ENCODE results near the gene ZG16B. TPM values are rescaled to one million over a fixed set of nuclear protein-coding genes. Genes with fewer than 3 reads are reported as not detected.

The ZG16B gene
- total RNA-seq, 1 experiment from 2014 or later: 6.9 TPM

DNA sequence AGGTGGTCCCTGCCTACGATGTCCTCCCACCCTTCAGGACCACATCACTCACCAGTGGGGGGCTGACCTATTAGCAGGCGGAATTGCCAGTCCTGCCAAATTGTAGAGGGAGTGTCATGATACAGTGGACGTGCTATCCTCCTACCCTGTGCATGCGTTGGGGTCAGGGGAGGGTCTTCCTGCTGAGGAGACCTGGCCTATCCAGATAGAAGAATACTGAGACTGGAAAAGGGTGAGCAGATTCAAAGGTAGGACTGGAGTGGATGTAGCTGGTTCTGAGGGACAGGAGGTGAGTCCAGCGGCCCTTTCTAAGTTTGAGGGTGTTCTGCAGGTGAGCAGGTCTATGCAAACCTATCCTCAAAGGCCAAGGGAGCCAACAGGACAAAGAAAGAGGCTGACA, 23.8 kb upstream of the ZG16B start:
- BruUV-seq (replicated peaks): no TSS peak
- H3K27me3 Mint-ChIP-seq (ENCODE audit: insufficient read depth, unreplicated experiment): peaks cover 41% of the 10 kb centered on the region
- no peak overlapping the region for H3K27ac Mint-ChIP-seq (ENCODE audit: low read depth, unreplicated experiment)
- TF ChIP-seq, protein P1, sequence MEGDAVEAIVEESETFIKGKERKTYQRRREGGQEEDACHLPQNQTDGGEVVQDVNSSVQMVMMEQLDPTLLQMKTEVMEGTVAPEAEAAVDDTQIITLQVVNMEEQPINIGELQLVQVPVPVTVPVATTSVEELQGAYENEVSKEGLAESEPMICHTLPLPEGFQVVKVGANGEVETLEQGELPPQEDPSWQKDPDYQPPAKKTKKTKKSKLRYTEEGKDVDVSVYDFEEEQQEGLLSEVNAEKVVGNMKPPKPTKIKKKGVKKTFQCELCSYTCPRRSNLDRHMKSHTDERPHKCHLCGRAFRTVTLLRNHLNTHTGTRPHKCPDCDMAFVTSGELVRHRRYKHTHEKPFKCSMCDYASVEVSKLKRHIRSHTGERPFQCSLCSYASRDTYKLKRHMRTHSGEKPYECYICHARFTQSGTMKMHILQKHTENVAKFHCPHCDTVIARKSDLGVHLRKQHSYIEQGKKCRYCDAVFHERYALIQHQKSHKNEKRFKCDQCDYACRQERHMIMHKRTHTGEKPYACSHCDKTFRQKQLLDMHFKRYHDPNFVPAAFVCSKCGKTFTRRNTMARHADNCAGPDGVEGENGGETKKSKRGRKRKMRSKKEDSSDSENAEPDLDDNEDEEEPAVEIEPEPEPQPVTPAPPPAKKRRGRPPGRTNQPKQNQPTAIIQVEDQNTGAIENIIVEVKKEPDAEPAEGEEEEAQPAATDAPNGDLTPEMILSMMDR (IDR thresholded peaks at IDR 0.05; ENCODE audit: unreplicated experiment): no peak
- H3K36me3 Mint-ChIP-seq (ENCODE audit: insufficient read depth, unreplicated experiment): peaks cover 6% of the 10 kb centered on the region
- no peak overlapping the region for H3K4me3 Mint-ChIP-seq (ENCODE audit: unreplicated experiment)
- POLR2A ChIA-PET: no interaction called here
- intact Hi-C loops (cut with micrococcal nuclease): no loop called here
- peaks cover 8% of the 10 kb centered on the region for H3K9me3 Mint-ChIP-seq (ENCODE audit: unreplicated experiment)
- no peaks in the 10 kb centered on the region for H3K4me1 Mint-ChIP-seq (ENCODE audit: insufficient read depth, unreplicated experiment)
- DNase-seq (ENCODE audit: unreplicated experiment): no peak
- CTCF ChIA-PET: no interaction called here

DNA sequence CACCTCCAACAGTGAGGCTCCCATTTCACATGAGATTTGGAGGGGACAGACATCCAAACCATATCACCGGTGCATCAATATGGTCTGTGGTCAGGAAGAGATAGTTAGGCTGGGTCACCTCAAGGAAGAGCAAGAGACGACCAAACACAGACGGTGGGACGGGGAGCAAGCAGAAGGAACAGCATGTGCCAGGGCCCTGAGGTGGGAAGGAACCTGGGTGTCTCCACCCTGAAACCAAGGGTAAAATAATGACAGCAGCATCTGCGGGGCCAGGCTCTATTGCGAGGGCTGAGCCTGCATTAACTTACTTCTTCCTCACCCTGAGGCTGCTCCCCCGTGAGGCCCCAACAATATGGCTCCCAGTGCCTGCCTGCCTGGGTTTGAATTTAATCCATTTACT, 21.9 kb upstream of the ZG16B start:
- Mint-ChIP-seq H3K4me3 (ENCODE audit: unreplicated experiment) (no peak overlapping the region), H3K4me1 (ENCODE audit: insufficient read depth, unreplicated experiment) (no peaks in the 10 kb centered on the region), H3K9me3 (ENCODE audit: unreplicated experiment) (peaks cover 8% of the 10 kb centered on the region), H3K36me3 (ENCODE audit: insufficient read depth, unreplicated experiment) (peaks cover 3% of the 10 kb centered on the region), H3K27ac (ENCODE audit: low read depth, unreplicated experiment) (no peak overlapping the region), H3K27me3 (ENCODE audit: insufficient read depth, unreplicated experiment) (peaks cover 41% of the 10 kb centered on the region)
- ChIA-PET CTCF (no interaction called here), POLR2A (no interaction called here)
- BruUV-seq (replicated peaks): no TSS peak
- DNase-seq (ENCODE audit: unreplicated experiment): no peak
- TF ChIP-seq, protein P1 (IDR thresholded peaks at IDR 0.05; ENCODE audit: unreplicated experiment): no peak
- intact Hi-C loops (cut with micrococcal nuclease): no loop called here

DNA sequence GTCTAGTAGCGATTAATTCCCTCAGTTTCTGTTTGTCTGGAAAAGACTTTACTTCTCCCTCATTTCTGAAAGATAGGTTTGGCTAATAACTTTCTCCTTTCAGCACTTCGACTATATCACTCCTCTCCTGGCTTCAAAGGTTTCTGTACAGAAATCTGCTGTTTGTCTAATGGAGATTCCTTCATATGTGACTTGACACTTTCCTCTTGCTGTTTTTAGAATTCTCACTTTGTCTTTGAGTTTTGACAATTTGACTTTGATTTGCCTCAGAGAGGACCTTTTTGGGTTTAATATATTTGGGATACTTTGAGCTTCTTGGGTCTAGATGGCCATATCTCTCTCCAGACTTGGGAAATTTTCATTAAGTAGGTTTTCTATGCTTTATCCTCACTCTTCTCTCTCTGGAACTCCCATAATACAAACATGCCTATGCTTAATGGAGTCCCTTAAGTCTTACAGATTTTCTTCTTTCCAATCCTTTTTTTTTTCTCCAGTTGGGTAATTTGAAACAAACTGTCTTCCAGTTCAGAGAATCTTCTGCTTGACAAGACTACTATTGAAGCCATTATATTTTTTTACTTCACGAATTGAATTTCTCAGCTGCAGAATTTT, 20.8 kb upstream of the ZG16B start:
- TF ChIP-seq, protein P1 (IDR thresholded peaks at IDR 0.05; ENCODE audit: unreplicated experiment): no peak
- Mint-ChIP-seq H3K4me1 (ENCODE audit: insufficient read depth, unreplicated experiment) (no peaks in the 10 kb centered on the region), H3K36me3 (ENCODE audit: insufficient read depth, unreplicated experiment) (no peaks in the 10 kb centered on the region), H3K27ac (ENCODE audit: low read depth, unreplicated experiment) (no peak overlapping the region), H3K9me3 (ENCODE audit: unreplicated experiment) (no peaks in the 10 kb centered on the region), H3K4me3 (ENCODE audit: unreplicated experiment) (no peak overlapping the region), H3K27me3 (ENCODE audit: insufficient read depth, unreplicated experiment) (peaks cover 41% of the 10 kb centered on the region)
- no TSS peak for BruUV-seq (replicated peaks)
- ChIA-PET CTCF (no interaction called here), POLR2A (no interaction called here)
- no peak for DNase-seq (ENCODE audit: unreplicated experiment)
- intact Hi-C loops (cut with micrococcal nuclease): no loop called here

DNA sequence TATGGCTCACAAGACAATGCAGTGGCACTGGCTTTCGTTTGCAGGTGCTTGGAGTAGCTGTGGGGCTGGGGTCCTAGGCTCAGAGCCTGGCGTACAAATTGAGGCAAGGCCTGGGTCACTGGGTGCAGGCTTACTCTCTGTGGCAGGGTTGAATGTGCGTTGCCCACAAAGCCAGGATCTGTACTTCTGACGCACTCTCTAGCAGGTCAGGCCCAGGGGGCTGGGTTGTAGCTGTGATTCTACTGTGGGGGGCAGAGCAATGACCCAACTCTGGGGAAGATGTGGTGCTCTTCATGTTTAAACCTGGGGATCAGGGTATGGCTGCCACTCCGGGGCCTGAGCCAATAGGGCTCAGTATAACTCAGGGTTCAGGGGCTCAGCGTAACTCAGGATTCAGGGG, 19.5 kb upstream of the ZG16B start:
- Mint-ChIP-seq H3K4me3 (ENCODE audit: unreplicated experiment) (no peak overlapping the region), H3K4me1 (ENCODE audit: insufficient read depth, unreplicated experiment) (no peaks in the 10 kb centered on the region), H3K36me3 (ENCODE audit: insufficient read depth, unreplicated experiment) (peaks cover 5% of the 10 kb centered on the region), H3K27ac (ENCODE audit: low read depth, unreplicated experiment) (no peak overlapping the region), H3K9me3 (ENCODE audit: unreplicated experiment) (no peaks in the 10 kb centered on the region), H3K27me3 (ENCODE audit: insufficient read depth, unreplicated experiment) (peaks cover 31% of the 10 kb centered on the region)
- no peak for DNase-seq (ENCODE audit: unreplicated experiment)
- POLR2A ChIA-PET: interaction anchor here (0.6 kb wide), 1 partner anchor 16 kb away, joined by 3 read pairs; no protein-coding TSS in a partner anchor
- BruUV-seq (replicated peaks): no TSS peak
- TF ChIP-seq, protein P1 (IDR thresholded peaks at IDR 0.05; ENCODE audit: unreplicated experiment): no peak
- CTCF ChIA-PET: interaction anchor here (0.6 to 1.6 kb wide), 3 partner anchors 13 to 573 kb away, joined by 3 to 4 read pairs (median 3); no protein-coding TSS in a partner anchor
- intact Hi-C loops (cut with micrococcal nuclease): no loop called here
